Neutrophil (primary cell): ENCODE measurements around the gene RIMS3.
"Not testable (repeated sequence)": the region's sequence is repeated elsewhere in the genome, so short reads cannot be mapped to it uniquely, and the experiment has no call there.

Experiments
- H3K27ac ChIP-seq: fragments of 200-600 bp; sonication (generic); 2 replicates; pipeline ENCODE4 v1.5.1; 2016; ENCODE audit warnings: mild to moderate bottlenecking, moderate library complexity
- H3K27me3 ChIP-seq: fragments of 200-600 bp; sonication (generic); 2 replicates; pipeline ENCODE4 v1.6.0; 2016; ENCODE audit warnings: mild to moderate bottlenecking
- H3K36me3 ChIP-seq: fragments of 200-600 bp; sonication (generic); 2 replicates; pipeline ENCODE4 v1.5.1; 2017
- H3K4me1 ChIP-seq, 2 experiments: fragments of 200-600 bp in 1 of 2; sonication (generic) in 1 of 2; 1 replicate in 1 of 2; 2 replicates in 1 of 2; pipeline versions ENCODE4 v1.5.1 to v1.6.1; 2013 to 2016; ENCODE audit warnings: low read depth in 1 of 2, low read length in 1 of 2, mild to moderate bottlenecking in 1 of 2, moderate library complexity in 1 of 2; ENCODE audit not compliant: control insufficient read depth in 1 of 2, insufficient read depth in 1 of 2
- H3K4me3 ChIP-seq, 2 experiments: fragments of 200-600 bp in 1 of 2; sonication (generic) in 1 of 2; 1 replicate in 1 of 2; 2 replicates in 1 of 2; pipeline ENCODE4 v1.5.1; 2013 to 2016; ENCODE audit warnings: low read depth in 1 of 2, low read length in 1 of 2, mild to moderate bottlenecking in 1 of 2, moderate library complexity in 1 of 2
- H3K9me3 ChIP-seq: fragments of 200-600 bp; sonication (generic); 2 replicates; pipeline ENCODE4 v1.5.1; 2016
- TF ChIP-seq, protein P1 (sequence below): fragments of 200-600 bp; sonication (generic); IDR thresholded peaks from 2 replicates; pipeline ENCODE4 v1.5.1; 2016; ENCODE audit warnings: antibody characterized with exemption

Gene RIMS3

DNA sequence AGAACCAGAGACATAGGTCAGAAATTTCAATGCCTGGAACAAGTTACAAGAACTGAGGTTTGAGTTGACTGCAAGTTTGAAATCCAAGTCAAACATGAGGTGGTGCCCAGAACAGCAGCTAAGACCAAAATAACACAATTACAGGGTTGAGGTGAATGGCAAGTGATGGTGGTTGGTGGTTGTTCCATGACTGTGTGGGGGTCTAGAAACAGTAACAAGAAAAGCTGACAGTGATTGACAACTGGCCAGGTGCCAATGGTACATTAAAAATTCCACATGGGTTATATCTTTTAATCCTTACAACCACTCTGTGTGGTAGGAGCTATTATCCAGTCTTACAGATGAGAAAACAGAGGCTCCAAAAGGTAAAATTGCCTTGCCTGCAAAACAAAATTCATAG, 32.0 kb downstream of the RIMS3 start:
- Histone ChIP-seq H3K4me1 (no peaks in the 10 kb centered on the region), H3K27me3 (peaks cover 6% of the 10 kb centered on the region), H3K27ac (no peak overlapping the region), H3K36me3 (no peaks in the 10 kb centered on the region), H3K4me3 (no peak overlapping the region), H3K9me3 (no peaks in the 10 kb centered on the region)
- TF ChIP-seq, protein P1, sequence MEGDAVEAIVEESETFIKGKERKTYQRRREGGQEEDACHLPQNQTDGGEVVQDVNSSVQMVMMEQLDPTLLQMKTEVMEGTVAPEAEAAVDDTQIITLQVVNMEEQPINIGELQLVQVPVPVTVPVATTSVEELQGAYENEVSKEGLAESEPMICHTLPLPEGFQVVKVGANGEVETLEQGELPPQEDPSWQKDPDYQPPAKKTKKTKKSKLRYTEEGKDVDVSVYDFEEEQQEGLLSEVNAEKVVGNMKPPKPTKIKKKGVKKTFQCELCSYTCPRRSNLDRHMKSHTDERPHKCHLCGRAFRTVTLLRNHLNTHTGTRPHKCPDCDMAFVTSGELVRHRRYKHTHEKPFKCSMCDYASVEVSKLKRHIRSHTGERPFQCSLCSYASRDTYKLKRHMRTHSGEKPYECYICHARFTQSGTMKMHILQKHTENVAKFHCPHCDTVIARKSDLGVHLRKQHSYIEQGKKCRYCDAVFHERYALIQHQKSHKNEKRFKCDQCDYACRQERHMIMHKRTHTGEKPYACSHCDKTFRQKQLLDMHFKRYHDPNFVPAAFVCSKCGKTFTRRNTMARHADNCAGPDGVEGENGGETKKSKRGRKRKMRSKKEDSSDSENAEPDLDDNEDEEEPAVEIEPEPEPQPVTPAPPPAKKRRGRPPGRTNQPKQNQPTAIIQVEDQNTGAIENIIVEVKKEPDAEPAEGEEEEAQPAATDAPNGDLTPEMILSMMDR = no peak

DNA sequence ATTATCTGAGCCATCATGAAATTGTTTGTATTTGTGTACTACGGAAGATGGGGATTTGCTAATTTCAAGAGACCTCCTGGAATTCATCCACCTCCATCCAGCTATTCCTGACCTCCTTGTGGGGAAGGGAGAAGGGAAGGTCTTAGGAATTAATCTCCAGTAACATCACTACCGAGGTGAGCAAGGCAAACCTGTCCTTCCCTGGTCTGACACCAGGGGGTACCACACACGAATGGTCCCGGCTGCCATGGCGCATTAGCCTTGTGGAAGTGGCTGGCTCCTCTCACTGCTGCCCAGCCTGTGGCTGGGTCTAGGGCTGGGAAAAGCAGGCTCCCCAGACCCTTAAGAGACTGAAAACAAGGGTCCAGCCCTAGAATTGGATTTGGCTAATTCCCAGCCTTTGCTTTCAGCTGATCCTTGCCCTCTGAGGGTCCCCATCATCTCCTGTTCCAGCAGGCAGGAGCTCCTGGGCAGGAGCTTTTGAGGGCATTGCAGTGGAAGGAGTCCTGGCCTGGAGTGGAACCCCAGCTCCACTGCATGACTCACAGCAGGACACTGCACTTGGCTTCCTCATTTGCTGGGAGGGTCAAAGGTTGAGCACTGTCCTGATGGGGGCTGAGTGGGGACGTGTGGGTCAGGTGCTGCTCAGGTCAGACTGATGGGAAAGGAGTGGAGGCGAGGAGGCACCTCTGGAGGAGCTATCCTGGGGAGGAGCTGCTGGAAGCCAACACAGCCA, 34.8 kb downstream of the RIMS3 start:
- Histone ChIP-seq H3K4me1 (no peaks in the 10 kb centered on the region), H3K9me3 (no peaks in the 10 kb centered on the region), H3K27me3 (no peaks in the 10 kb centered on the region), H3K27ac (no peak overlapping the region), H3K36me3 (no peaks in the 10 kb centered on the region), H3K4me3 (no peak overlapping the region)
- TF ChIP-seq, protein P1 = no peak

DNA sequence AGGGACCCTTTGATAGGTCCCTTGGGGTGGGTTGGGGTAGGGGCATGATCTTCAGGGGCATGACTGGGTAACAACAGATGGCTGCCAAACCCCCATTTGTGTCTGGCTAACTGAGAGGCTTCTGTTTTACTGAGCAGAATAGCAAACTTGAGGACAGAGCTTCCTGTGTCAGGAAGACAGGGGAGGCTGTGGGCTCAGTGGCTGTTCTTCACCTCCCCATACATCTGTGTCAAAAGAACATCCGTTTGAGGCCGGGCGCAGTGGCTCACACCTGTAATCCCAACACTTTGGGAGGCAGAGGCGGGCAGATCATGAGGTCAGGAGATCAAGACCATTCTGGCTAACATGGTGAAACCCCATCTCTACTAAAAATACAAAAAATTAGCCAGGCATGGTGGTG, 35.9 kb downstream of the RIMS3 start:
- H3K9me3 ChIP-seq, H3K4me1 ChIP-seq, H3K27me3 ChIP-seq, H3K36me3 ChIP-seq, H3K4me3 ChIP-seq, H3K27ac ChIP-seq: not testable (repeated sequence)

DNA sequence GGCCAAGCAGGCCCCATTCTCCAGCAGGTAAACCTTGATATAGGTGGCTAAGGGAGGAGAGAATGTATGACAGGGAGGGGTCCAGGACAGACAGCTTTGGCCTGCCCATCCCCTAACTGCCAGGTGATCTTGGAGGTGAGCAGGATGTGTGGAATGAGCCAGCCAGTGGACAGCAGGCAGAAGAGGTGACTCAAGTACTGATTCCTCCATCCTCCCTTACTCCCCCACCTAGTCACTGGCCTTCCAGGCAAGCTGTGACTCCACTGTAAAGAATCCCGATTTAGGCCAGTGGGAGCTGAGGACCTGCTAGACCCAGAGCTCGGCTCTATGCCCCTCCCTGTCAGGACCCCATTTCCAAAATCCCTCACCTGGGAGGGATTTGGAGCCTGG, 36.6 kb downstream of the RIMS3 start:
- Histone ChIP-seq H3K27ac (no peak overlapping the region), H3K4me1 (no peaks in the 10 kb centered on the region), H3K36me3 (no peaks in the 10 kb centered on the region), H3K9me3 (no peaks in the 10 kb centered on the region), H3K27me3 (no peaks in the 10 kb centered on the region), H3K4me3 (no peak overlapping the region)
- TF ChIP-seq, protein P1 = no peak

DNA sequence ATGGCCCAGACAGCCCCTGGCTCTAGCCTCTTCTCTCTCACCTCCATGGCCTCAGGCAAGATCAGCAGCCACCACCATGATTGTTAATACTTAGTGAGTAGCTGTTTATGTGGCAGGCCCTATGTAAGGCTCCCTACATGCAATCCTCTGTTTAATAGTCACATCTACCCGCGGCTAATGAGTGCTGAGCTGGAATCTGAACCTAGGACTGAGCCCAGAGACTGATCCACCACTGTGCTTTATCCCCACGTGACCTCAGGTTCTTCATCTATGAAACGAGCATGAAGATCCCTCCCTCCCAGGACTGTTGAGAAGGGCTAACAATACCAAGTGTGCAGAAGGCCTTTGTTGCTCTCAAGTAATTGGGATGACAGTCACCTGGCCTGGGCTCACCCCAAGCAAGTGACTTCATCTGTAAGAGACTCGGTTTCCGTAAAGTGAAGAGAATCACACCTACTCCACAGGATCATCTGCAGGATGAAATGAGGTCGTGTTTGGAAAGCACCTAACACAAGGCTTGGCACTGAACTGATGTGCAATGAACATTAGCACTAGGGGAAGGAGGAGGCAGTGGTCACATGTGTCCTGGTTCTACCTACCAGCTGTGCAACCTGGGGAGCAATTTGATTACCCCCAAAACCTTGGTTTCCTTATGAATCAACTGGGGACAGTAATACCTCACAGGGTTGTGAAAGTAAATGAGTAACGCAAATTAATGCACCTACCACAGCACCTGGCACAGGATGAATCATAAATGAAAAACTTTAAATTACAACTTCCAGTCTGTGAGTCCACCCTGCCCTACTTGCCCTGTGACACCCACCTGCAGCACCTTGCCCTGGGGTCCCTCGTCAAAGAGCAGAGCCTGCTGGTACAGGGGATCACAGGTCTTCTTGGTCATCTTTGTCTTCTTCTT, 37.2 kb downstream of the RIMS3 start:
- H3K4me3 ChIP-seq = no peak overlapping the region
- H3K27me3 ChIP-seq = peaks cover 2% of the 10 kb centered on the region
- no peaks in the 10 kb centered on the region for H3K36me3 ChIP-seq
- no peaks in the 10 kb centered on the region for H3K9me3 ChIP-seq
- TF ChIP-seq, protein P1 = no peak
- no peak overlapping the region for H3K27ac ChIP-seq
- no peaks in the 10 kb centered on the region for H3K4me1 ChIP-seq

DNA sequence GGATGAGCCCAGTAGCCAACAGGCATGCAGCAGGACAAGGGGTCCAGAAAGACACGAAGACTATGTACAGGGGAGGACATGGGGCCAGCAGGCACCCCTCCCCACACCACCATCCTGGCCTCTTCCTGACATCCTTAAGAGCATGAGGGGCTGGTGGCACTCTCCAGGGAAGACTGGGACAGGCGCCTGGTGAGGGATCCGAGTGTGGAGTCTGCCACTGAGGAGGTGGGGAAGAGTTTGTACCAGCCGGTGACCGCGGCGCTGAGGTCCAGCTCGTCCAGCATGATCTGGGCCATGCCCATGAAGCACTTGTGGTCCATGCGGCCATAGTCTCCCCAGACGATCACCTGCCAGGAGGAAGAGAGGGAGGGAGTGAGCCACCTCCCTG, 39.1 kb downstream of the RIMS3 start:
- no peaks in the 10 kb centered on the region for H3K9me3 ChIP-seq
- TF ChIP-seq, protein P1 = no peak

More for the DNA sequence above, 39.1 kb downstream of the RIMS3 start:
- Histone ChIP-seq H3K4me3 (no peak overlapping the region), H3K36me3 (no peaks in the 10 kb centered on the region), H3K27ac (no peak overlapping the region), H3K4me1 (no peaks in the 10 kb centered on the region), H3K27me3 (peaks cover 2% of the 10 kb centered on the region)
